Measurements from ENCODE around the gene ZNF3.

GRCh38 chr7:100095704-100096103 is 14.2 kb upstream of the ZNF3 start:
- TF ChIP-seq CTCF (IDR thresholded peaks at IDR 0.05): no peak
- no peak for TF ChIP-seq EP300 (IDR thresholded peaks at IDR 0.05)
